Neural cell (in vitro differentiated cells): ENCODE results near the gene PBRM1. TPM values are rescaled to one million over a fixed set of nuclear protein-coding genes. Genes with fewer than 3 reads are reported as not detected.

Source experiments
- H2AFZ ChIP-seq: fragments of 200-600, 300-800 bp; sonication (generic), shearing (Covaris generic); 2 replicates; pipeline ENCODE4 v1.6.0; 2014; ENCODE audit warnings: low read depth, mild to moderate bottlenecking, antibody characterized with exemption, low read length, moderate library complexity
- H3F3A ChIP-seq: fragments of 200-600 bp; shearing (Covaris generic); 2 replicates; pipeline ENCODE4 v1.6.1; 2016; ENCODE audit warnings: mild to moderate bottlenecking, moderate library complexity, mixed read lengths, antibody characterized with exemption, low read length; ENCODE audit not compliant: insufficient read depth, poor library complexity, severe bottlenecking
- H3K27ac ChIP-seq: fragments of 200-600, 300-800 bp; sonication (generic), shearing (Covaris generic); 2 replicates; pipeline ENCODE4 v1.5.1; 2014; ENCODE audit warnings: mild to moderate bottlenecking, low read length, moderate library complexity
- H3K27me3 ChIP-seq: fragments of 300-800, 200-600 bp; sonication (generic), shearing (Covaris generic); 2 replicates; pipeline ENCODE4 v1.6.0; 2014; ENCODE audit warnings: mild to moderate bottlenecking, low read depth, low read length, moderate library complexity; ENCODE audit not compliant: insufficient read depth
- H3K36me3 ChIP-seq: fragments of 300-800, 200-600 bp; sonication (generic), shearing (Covaris generic); 2 replicates; pipeline ENCODE4 v1.5.1; 2014; ENCODE audit warnings: mild to moderate bottlenecking, antibody characterized with exemption, low read length, moderate library complexity; ENCODE audit not compliant: insufficient read depth
- H3K4me2 ChIP-seq: fragments of 300-800, 200-600 bp; sonication (generic), shearing (Covaris generic); 2 replicates; pipeline ENCODE4 v1.6.0; 2014; ENCODE audit warnings: mild to moderate bottlenecking, low read length
- H3K4me3 ChIP-seq: fragments of 300-800, 200-600 bp; sonication (generic), shearing (Covaris generic); 2 replicates; pipeline ENCODE4 v1.5.1; 2014; ENCODE audit warnings: mild to moderate bottlenecking, low read length, moderate library complexity
- H3K79me2 ChIP-seq: fragments of 200-600 bp; shearing (Covaris generic); replicated peaks from 2 replicates; pipeline ENCODE4 v1.6.0; 2014; ENCODE audit warnings: mild to moderate bottlenecking, low read length, moderate library complexity; ENCODE audit not compliant: insufficient read depth
- H3K9ac ChIP-seq: fragments of 300-800, 200-600 bp; sonication (generic), shearing (Covaris generic); 2 replicates; pipeline ENCODE4 v1.6.1; 2016; ENCODE audit warnings: mild to moderate bottlenecking, low read length, mixed read lengths
- H3K9me2 ChIP-seq: fragments of 200-600 bp; shearing (Covaris generic); 2 replicates; pipeline ENCODE4 v1.6.1; 2016; ENCODE audit warnings: mild to moderate bottlenecking, low read length, mixed read lengths; ENCODE audit not compliant: insufficient read depth
- H3K9me3 ChIP-seq: fragments of 200-600, 300-800 bp; sonication (generic), shearing (Covaris generic); 2 replicates; pipeline ENCODE4 v1.6.1; 2016; ENCODE audit warnings: mild to moderate bottlenecking, mixed run types, low read length, moderate library complexity, mixed read lengths
- H4K20me1 ChIP-seq: fragments of 200-600 bp; shearing (Covaris generic); 2 replicates; pipeline ENCODE4 v1.6.1; 2016; ENCODE audit warnings: mild to moderate bottlenecking, mixed run types; ENCODE audit not compliant: insufficient read depth
- CTCF ChIP-seq: fragments of 450-650 bp; IDR thresholded peaks from 2 replicates; pipeline ENCODE4 v1.5.1; 2014; ENCODE audit warnings: antibody characterized with exemption, mild to moderate bottlenecking, moderate library complexity; ENCODE audit not compliant: poor library complexity, severe bottlenecking
- EP300 ChIP-seq: fragments of 450-650 bp; conservative IDR thresholded peaks from 2 replicates; pipeline ENCODE4 v1.6.1; 2014; ENCODE audit warnings: antibody characterized with exemption, mild to moderate bottlenecking, moderate library complexity; ENCODE audit not compliant: poor library complexity, severe bottlenecking
- EZH2 ChIP-seq: fragments of 200-600, 300-800 bp; shearing (Covaris generic), sonication (generic); IDR thresholded peaks from 2 replicates; pipeline ENCODE4 v1.6.1; 2014; ENCODE audit warnings: antibody characterized with exemption, low read length, borderline replicate concordance, mild to moderate bottlenecking; ENCODE audit not compliant: insufficient read depth, poor library complexity, severe bottlenecking
- MXI1 ChIP-seq: fragments of 450-650 bp; conservative IDR thresholded peaks from 2 replicates; pipeline ENCODE4 v1.6.1; 2014; ENCODE audit warnings: antibody characterized with exemption, mild to moderate bottlenecking; ENCODE audit not compliant: poor library complexity, severe bottlenecking
- POLR2AphosphoS5 ChIP-seq: IDR thresholded peaks from 2 replicates; pipeline ENCODE4 v1.6.1; 2012
- RAD21 ChIP-seq: fragments of 450-650 bp; conservative IDR thresholded peaks from 2 replicates; pipeline ENCODE4 v1.6.1; 2014; ENCODE audit warnings: antibody characterized with exemption, mild to moderate bottlenecking, moderate library complexity
- REST ChIP-seq: IDR thresholded peaks from 2 replicates; pipeline ENCODE4 v1.6.1; 2012; ENCODE audit warnings: borderline replicate concordance
- SMC3 ChIP-seq: fragments of 450-650 bp; conservative IDR thresholded peaks from 2 replicates; pipeline ENCODE4 v1.6.1; 2014; ENCODE audit warnings: antibody characterized with exemption, mild to moderate bottlenecking, moderate library complexity; ENCODE audit not compliant: poor library complexity
- TAF1 ChIP-seq: IDR thresholded peaks from 2 replicates; pipeline ENCODE4 v1.6.1; 2012; ENCODE audit warnings: low read depth
- polyA plus RNA-seq: library from polyadenylated mRNA; depleted of rRNA; stranded (reverse); fragments of >200 nt; gene quantifications from 2 replicates; pipeline ENCODE4 v1.2.3, GENCODE V29; 2014

The PBRM1 gene
- polyA plus RNA-seq, 1 donor from 2014 or later = 66.6 TPM

GRCh38 chr3:52537726-52538421, 147.8 kb downstream of the PBRM1 start:
- peak overlapping the region; percentile 78 for H3K27ac ChIP-seq
- H3K9me2 ChIP-seq = no peaks in the 10 kb centered on the region
- H3K4me2 ChIP-seq = peak overlapping the region; percentile 89
- H3K27me3 ChIP-seq = peaks cover 5% of the 10 kb centered on the region
- peak overlapping the region; percentile 85 for H3K9ac ChIP-seq
- peak overlapping the region; percentile 81 for H3K4me3 ChIP-seq
- peaks cover 13% of the 10 kb centered on the region for H3K79me2 ChIP-seq
- H3K36me3 ChIP-seq = no peaks in the 10 kb centered on the region
- no peak overlapping the region for H2AFZ ChIP-seq
- H3K9me3 ChIP-seq = no peaks in the 10 kb centered on the region
- H4K20me1 ChIP-seq = no peaks in the 10 kb centered on the region
- H3F3A ChIP-seq = no peaks in the 10 kb centered on the region
- no peak for TF ChIP-seq CTCF
- TF ChIP-seq REST = no peak
- no peak for TF ChIP-seq RAD21
- no peak for TF ChIP-seq EZH2
- no peak for TF ChIP-seq SMC3
- TF ChIP-seq MXI1 = no peak
- no peak for TF ChIP-seq EP300
- TF ChIP-seq TAF1 = no peak
- TF ChIP-seq POLR2AphosphoS5 = no peak

GRCh38 chr3:52537165-52537620, 148.5 kb downstream of the PBRM1 start:
- H3K27ac ChIP-seq = peak overlapping the region; percentile 78
- no peaks in the 10 kb centered on the region for H3K36me3 ChIP-seq
- H3K79me2 ChIP-seq = peaks cover 20% of the 10 kb centered on the region
- no peaks in the 10 kb centered on the region for H3K9me3 ChIP-seq
- no peak for TF ChIP-seq EP300
- TF ChIP-seq TAF1 = no peak
- no peak for TF ChIP-seq SMC3
- no peak for TF ChIP-seq EZH2
- TF ChIP-seq MXI1 = no peak
- TF ChIP-seq REST = no peak
- no peak for TF ChIP-seq POLR2AphosphoS5
- no peak for TF ChIP-seq RAD21
- H2AFZ ChIP-seq = no peak overlapping the region
- no peaks in the 10 kb centered on the region for H3F3A ChIP-seq
- peak overlapping the region; percentile 85 for H3K9ac ChIP-seq
- H3K4me2 ChIP-seq = peak overlapping the region; percentile 89
- no peaks in the 10 kb centered on the region for H4K20me1 ChIP-seq
- no peaks in the 10 kb centered on the region for H3K9me2 ChIP-seq
- H3K27me3 ChIP-seq = peaks cover 7% of the 10 kb centered on the region
- H3K4me3 ChIP-seq = peak overlapping the region; percentile 81
